ENCODE results near the gene NIP7.

The NIP7 gene

DNA sequence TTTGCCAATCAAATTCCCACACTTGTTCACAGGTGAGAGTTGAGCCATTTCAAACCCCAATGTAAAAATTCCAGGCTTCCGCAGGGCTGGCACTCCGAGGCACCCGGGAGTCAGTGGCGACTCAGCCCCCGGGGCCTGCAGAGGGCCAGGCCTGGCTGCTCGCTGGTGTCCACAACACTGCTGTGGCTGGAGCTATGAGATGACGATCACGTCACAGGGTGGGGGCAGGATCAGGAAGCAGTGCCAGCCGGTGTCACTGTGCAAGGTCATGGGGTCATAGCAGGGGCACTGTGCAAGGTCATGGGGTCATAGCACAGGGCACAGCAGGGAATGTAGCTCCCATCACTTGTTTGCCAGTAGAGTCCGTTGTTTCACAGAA is 20.7 kb upstream of the NIP7 start:
- DNase-seq (ENCODE audit: low read depth) = no peak

DNA sequence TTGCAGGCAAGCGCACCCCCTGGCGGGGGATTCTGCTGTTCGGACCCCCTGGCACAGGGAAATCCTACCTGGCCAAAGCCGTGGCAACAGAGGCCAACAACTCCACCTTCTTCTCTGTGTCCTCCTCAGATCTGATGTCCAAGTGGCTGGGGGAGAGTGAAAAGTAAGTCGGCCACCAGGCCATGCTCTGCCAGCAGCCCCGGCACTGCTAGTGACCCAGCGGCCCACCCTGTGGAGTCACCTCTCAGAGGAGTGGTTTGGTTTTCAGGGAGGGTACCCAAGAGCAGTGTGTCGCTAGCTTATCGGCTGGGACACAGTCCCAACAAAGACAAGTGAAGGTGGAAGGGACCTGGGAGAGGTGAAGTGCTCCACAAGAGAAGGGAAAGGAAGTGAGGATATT is 20.2 kb upstream of the NIP7 start:
- DNase-seq (ENCODE audit: low read depth) = no peak

DNA sequence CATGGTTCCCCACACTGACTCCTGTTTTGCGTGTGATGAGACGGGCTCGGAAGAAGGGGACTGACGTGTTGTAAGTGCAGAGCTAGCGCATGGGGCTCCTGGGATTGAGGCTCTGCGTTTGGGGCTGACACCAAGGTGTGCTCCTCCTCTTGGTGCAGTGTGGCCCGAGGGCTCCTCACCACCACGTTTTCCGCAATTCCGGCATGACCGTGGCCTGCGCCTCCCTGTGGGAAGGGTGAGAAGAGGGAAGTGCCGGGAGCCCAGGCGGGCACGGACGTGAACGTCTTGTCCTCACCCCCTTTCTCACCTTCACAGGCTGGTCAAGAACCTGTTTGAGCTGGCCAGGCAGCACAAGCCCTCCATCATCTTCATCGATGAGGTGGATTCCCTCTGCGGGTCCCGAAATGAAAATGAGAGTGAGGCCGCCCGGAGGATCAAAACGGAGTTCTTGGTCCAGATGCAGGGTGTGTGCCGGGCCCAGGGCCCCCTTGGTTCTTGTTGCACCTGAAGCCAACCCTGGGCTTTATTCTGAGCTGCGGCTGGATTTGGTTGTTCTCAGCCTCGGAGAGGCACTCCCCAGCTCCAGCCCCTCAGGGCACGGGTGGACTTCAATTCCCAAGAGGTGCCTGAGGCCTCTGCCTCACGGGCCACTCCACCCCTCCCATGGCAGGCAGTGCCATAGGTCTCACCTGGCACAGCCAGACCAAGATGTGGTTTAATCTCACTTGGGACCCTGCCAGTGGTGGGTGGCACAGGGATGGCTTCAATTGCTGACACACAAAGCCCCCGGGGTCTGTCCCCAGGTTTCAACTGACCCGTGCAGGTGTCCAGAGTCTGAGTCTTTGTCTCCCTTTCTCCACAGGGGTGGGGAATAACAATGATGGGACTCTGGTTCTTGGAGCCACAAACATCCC is 19.5 kb upstream of the NIP7 start:
- no peak for DNase-seq (ENCODE audit: low read depth)

DNA sequence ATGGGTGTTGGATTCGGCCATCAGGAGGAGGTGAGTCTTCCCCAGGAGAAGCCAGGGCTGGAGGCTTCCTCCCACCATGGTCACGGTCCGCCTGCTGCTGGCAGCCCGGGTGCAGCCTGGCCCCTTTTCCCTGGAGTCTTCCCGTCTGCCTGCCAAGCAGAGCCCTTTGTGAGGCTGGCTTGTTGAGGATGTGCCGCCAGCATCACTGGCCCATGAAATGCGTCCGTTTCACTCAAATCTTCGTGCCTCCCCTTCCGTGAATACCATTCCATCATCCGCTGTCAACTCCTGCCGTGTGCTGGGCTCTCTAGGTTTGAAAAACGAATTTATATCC is 18.9 kb upstream of the NIP7 start:
- no peak for DNase-seq (ENCODE audit: low read depth)

DNA sequence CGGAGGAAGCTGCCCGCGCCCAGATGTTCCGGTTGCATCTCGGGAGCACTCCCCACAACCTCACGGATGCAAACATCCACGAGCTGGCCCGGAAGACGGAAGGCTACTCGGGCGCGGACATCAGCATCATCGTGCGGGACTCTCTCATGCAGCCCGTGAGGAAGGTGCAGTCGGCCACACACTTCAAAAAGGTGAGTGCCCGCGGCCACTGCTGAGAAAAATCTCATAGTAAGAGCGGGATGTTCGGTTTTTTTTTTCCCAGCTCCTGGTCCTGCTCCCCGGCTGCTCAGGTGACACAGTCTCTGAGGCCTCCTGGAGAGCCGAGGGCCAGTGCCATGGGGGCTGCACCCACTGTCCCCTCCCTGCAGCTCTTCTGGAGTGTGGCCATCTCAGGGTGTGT is 18.5 kb upstream of the NIP7 start:
- DNase-seq (ENCODE audit: low read depth) = no peak

DNA sequence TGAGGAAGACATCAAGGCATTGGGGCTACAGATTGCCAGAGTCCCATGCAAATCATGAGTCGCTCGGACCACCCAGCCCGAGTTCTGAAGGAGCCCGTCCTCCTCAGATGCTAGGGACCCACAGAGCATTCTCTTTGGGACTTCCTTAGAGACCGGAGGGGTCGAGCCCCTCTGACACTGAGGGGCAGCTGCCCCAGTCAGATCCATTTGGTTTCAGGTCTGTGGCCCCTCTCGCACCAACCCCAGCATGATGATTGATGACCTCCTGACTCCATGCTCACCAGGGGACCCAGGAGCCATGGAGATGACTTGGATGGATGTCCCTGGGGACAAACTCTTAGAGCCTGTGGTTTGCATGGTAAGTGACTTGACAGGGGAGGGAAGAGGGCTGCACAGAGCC is 17.2 kb upstream of the NIP7 start:
- no peak for DNase-seq (ENCODE audit: low read depth)

DNA sequence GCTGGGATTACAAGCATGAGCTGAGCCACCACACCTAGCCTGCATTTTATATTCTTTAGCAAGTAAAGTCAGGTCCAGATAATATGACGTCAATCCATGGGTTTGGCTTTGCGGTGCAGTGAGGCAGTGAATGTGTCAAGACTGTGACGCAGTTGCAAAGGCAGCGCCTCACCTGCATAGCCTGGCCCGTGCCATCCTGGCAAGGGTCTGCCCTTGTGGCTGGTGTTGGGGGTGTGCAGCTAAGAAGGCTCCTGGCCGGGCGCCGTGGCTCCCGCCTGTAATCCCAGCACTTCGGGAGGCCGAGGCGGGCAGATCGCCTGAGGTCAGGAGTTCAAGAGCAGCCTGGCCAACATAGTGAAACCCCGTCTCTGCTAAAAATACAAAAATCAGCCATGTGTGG is 16.2 kb upstream of the NIP7 start:
- DNase-seq (ENCODE audit: low read depth) = no peak

DNA sequence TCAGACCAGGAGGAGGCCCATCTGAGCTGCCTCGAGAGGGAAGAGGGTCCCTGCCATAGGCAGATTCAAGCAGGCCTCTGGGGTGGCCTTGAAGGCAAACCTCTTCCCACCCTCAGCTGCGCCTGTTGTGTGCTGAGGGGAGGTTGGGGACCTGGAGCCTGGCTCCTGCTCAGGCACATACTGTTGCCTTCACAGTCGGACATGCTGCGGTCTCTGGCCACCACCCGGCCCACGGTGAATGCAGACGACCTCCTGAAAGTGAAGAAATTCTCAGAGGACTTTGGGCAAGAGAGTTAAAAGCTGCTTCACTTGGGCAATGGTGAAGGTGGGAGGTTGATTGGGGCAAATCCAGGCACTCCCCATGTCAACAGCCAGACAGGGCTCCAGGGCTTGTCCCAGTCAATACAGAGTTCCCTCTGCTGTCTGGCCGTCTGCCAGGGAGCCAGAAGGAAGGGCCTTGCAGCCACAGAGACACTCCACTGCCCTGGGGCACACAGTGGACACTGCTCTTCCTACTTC is 15.5 kb upstream of the NIP7 start:
- peak; percentile 54 for DNase-seq (ENCODE audit: low read depth)

DNA sequence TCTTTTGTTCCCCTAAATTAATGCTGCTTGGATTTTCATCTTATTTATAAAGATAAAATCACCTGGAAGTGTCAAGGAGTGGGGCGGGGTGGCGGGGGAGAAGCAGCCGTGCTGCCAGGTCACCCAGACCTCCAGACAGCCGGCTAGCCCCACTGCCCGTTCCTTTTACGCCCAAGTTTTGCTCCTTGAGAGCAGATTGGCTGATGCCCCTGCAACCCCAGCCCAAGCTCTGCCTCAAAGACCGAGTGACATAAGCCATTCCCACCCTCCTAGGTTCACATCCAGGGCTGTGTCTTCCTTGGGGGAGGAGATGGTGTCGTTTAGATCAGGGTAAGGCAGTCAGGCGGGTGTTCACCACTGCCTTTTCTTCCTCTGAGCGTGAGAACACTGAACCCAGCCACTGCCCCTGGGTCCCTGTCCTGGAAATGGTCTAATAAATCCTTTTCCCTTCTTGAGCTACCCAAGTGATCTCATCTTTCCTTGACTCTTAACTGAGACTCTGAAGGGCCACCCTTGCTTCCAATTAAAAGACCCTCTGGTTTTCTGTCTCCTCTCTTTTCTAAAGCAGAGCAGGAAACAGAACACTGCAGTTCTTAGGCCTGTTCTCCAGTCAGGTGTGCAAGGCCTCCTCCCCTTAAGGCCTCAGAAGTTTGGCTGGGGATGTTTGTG is 14.9 kb upstream of the NIP7 start:
- no peak for DNase-seq (ENCODE audit: low read depth)

DNA sequence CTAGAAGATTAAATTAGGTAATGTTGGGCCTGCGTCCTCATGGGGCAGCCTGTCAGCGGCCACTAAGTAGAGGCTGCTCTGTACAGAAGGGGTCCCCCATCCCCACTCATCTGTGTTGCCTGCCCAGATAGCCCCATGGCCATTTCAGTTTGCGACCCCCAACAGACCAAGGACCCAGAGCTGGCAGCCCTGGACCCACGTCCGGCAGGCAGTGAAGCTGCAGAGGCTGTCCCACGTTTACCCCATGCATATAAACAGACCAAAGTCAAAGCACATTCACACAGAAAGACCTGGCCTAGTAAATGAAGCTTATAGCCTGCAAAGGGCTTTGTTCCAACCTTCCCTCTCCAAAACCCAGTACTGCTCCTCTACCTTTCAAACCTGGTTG is 13.8 kb upstream of the NIP7 start:
- DNase-seq (ENCODE audit: low read depth) = no peak

DNA sequence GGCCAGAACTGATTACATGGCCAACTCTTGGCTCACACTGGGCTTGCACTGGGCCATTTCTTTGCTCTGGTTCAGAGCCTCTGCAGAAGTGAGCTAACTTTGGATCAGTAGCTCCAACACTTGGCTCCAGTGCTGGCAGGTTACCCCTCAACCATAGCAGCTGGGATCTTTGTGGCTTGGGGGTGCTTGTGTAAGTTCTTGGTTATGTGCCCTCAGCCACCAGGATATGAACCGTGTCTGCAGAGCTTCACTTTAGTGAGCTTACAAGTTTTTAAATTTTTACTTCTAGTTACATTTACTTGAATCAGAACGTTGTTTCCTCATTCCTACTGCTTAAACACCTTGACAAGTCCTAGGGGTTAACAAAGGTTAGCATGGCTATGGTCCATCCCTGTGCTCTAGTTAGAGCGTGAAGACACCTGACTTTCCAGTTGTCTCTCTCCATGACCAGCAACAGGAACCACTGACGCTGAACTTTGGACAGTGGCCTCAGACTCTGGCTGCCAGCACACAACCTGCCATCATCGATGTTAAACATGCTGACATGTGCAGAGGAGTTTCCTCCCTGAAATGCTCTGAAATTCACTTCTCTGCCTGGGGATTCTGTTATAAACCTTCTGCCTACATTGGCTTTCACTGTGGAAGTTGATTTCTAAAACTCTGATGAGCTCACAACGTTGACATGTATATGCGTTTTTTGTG is 13.2 kb upstream of the NIP7 start:
- no peak for DNase-seq (ENCODE audit: low read depth)

DNA sequence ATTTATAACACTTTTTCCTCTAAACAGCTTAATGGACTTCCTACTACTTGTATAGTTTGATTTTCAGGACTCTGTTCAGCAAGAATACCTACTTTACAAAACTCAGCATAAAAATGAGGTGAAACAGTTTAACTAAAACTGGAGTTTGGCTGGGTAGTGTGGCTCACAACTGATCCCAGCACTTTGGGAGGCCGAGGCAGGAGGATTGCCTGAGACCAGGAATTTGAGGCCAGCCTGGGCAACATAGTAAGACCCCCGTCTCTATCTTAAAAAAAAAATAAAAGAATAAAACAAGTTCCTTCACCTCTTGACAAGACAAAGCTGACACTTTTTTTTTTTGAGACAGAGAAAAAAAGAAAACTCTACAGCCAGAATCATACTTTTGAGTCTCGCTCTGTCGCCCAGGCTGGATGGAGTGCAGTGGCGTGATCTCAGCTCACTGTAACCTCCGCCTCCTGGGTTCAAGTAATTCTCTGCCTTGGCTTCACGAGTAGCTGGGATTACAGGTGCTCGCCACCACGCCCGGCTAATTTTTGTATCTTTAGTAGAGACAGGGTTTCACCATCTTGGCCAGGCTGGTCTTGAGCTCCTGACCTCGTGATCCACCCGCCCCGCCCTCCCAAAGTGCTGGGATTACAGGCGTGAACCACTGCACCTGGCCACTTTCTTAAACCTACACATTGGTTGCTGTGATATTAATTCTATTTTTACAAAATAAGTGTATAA is 11.8 kb upstream of the NIP7 start:
- no peak for DNase-seq (ENCODE audit: low read depth)

DNA sequence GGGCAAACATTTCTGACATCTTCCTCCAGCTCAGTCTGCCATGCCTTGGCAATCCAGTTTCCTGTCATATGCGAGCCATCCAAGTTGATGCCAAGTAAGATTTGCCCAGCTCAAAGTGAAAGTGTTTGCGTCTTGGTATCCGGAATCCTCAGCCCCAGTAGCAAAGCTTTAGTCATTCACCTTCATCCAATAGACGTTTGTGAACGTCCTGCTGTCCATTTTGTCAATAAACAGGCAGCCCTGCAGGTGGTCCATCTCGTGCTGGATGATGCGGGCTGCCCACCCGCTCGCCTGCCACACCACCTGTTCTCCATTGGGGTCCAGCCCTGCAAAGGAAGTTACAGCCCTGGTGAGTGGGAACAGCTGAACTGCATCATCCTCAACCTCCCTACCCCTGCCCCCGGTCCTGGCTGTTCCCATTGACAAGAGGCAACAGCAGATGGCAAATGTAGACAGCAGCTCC is 10.7 kb upstream of the NIP7 start:
- DNase-seq (ENCODE audit: low read depth) = peak; percentile 60

DNA sequence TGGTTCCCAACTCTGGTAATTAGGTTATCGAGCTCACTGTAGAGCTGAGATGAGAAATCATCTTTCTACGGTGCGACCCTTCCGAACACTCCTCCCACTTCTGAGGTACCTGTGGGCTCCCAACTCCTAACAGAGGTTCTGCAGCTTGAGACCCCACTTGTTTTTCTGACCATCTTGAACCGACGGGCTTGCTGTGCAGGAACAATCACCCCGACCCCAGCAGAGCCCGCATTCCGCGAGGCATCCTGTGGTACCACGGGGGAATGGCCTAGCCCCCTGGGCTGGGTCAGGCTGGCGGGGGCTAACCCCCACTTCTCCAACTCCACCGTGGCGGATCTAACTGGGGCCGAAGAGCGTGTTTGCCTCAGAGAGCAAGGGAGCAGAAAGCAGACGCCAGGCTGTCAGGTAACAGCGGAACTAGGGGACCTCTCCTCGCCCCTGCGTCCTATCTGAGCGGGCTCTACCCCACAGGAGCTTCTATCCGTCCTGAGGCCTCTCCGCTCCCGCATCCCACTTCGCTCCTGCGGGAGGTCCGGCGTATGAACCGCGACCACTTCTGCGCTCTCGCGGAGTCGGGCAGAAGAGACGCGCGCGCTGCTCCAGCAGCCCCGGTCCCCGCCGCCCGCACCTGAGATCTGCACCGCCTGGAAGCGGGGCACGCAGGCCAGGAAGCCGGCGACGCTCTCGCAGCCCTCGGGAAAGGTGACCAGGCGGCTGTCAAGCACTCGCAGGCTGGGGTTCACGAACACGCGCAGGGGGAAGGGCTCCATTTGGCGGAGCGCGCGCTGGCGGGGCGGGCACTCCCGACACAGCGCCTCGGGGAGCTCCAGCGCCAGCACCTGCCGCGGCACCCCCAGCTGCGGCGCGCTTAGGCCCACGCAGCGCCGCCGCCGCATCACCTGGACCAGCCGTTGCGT is 9.9 kb upstream of the NIP7 start:
- peak; percentile 33 for DNase-seq (ENCODE audit: low read depth)

DNA sequence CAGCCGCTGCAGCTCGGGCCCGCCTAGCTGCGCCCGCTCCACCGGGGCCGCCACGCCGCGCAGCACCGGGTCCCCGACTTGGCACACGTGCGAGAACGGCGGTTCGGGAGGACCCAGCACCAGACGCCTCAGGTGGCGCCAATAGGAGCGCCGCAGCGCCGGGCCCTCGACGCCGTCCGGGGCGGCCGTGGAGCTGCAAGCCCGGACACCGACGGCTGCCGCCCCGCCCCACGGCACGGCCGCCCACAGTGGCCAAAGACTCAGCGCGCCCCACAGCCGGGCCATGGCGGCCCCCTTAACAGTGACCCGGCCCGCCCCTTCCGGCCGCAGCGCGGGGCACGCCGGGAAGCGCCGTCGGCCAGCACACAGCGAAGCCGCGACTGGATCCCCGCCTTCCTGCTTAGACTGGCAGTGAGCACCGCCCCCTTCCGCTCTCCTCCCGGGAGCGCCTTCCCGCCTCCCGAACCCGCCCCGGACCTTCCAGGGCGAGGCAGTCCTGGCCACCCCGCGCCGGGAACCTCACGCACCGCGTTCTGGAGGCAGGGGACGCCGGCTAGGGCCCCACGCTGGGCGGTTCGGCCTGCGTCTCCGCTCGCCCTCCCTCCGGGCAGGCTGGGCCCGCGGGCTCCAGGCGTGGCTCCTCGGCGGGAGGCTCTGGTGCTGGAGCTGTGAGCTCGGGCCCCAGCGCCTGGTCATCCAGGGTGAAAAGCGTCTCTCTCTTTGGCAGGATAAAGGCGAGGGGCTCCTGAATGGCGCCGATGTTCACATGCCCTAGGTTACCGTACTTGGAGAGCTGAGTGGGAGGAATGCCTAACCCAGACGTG is 9.1 kb upstream of the NIP7 start, which contains the start of gene PDF:
PDF (minus strand) TSS at position 303 of the 824 bp plus-strand sequence; CDS start at position 285, 18 bp downstream.
- DNase-seq (ENCODE audit: low read depth) = peak; percentile 94

DNA sequence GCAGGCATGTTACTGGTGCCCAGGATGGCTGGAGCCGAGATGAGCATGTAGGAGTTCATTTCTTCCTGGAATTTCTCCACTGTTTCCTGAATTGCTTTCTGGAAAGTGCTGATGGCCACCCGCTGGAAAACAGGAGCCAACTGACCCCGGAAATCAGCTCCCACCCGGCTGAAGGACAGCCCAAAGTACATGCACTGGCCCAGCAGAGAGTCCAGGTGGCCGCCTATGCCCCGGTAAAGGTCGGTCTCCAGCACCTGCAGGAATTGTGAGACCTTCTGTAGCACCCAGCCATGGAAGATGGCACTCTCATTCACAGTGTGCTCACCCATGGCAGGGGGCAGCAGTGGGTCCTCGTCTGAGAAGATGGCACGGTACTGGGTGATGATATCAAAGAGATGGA is 4.9 kb upstream of the NIP7 start:
- no peak for DNase-seq (ENCODE audit: low read depth)

DNA sequence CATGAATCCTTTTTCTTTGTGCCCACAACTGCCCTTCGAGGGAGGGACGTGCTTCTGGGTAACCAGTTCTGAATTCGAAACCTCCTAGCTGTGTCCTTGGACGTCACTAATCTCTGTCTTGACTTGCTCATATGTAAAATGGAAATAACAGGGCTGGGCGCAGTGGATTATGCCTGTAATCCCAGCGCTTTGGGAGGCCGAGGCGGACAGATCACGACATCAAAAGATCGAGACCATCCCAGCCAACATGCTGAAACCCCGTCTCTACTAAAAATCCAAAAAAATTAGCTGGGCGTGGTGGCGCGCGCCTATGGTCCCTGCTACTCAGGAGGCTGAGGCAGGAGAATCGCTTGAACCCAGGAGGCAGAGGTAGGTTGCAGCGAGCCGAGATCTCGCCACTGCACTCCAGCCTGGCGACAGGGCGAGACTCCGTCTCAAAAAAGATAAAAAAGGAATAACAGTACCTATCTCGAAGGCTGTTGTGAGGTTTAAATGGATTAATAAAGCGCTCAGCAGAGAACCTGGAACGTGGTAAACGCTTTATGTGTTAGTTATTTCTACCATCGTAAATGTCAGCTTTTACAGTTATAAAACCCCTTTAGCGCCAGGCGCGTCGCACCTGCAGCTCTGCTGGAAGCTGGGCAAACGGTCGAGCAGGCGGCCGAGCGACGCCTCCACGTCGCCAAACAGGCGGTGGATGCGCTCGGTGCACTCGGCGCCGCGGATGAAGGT is 849 bp upstream of the NIP7 start:
- DNase-seq (ENCODE audit: low read depth) = no peak

DNA sequence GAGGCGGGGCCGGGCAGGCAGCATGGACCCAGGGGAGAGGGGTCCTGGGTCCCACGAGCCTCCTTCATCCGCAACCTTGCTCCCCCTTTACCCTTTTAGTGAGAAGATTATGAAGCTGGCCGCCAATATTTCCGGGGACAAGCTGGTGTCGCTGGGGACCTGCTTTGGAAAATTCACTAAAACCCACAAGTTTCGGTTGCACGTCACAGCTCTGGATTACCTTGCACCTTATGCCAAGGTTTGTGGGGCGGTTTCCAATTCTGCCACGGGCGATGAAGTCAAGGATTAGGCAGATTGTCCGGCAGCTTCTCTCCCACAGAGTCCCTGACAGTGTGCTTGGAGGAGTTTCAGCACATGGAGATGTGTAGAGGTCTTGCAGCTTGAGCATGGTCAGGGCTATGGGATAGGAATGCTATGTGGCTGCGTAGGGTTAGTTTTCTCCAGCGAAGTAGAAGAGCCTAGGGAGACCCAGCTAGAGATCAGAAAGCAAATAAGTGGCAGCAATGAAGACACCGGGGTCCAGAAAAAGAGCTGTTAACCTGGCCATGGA is 598 bp downstream of the NIP7 start:
- peak; percentile 30 for DNase-seq (ENCODE audit: low read depth)

DNA sequence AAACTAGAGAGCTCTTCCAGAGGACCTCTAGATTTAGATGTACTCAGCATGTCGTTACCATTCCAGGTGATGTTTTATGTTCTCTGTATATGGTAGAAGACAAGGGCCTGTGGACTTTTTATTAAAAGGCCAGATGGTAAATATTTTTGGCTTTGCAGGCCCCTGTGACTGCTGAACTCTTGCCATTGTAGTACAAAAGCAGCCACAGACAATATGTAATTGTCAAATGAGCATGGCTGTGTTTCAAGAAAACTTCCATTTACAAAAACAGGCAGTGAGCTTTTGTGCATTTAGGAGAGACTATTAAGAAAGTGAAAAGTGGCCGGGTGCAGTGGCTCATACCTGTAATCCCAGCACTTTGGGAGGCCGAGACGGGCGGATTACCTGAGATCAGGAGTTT is 4.6 kb downstream of the NIP7 start:
- DNase-seq (ENCODE audit: low read depth) = no peak

All from EH (cell line).